ENCODE measurements around the gene CDH15. TPM values are rescaled to one million over a fixed set of nuclear protein-coding genes. Genes with fewer than 3 reads are reported as not detected.

CDH15 gene
- total and polyA plus RNA-seq, 2 of the 13 experiments (the other 11 are each of a cell fraction or from before 2014, with no cell fraction given): 0.74 to 2.2 TPM

GRCh38 chr16:89217388-89218191 lies 46.0 kb downstream of the CDH15 start, which contains the start of gene ZNF778 (continued):
- TF ChIP-seq KDM4B (CRISPR knock-in tag; IDR thresholded peaks at IDR 0.05): peak; percentile 92; the same call in 1 of the 2 replicates
- peak; percentile 83; the same call in 1 of the 2 replicates for TF ChIP-seq ZBTB38 (CRISPR knock-in tag; IDR thresholded peaks at IDR 0.05)
- TF ChIP-seq ATF1 (CRISPR knock-in tag; IDR thresholded peaks at IDR 0.05): peak; percentile 90
- TF ChIP-seq SOX6 (IDR thresholded peaks at IDR 0.05): no peak
- TF ChIP-seq SOX6 (CRISPR knock-in tag; IDR thresholded peaks at IDR 0.05): peak; percentile 59; the same call in 1 of the 2 replicates
- TF ChIP-seq, protein P1, sequence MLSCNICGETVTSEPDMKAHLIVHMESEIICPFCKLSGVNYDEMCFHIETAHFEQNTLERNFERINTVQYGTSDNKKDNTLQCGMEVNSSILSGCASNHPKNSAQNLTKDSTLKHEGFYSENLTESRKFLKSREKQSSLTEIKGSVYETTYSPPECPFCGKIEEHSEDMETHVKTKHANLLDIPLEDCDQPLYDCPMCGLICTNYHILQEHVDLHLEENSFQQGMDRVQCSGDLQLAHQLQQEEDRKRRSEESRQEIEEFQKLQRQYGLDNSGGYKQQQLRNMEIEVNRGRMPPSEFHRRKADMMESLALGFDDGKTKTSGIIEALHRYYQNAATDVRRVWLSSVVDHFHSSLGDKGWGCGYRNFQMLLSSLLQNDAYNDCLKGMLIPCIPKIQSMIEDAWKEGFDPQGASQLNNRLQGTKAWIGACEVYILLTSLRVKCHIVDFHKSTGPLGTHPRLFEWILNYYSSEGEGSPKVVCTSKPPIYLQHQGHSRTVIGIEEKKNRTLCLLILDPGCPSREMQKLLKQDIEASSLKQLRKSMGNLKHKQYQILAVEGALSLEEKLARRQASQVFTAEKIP (CRISPR knock-in tag; IDR thresholded peaks at IDR 0.05; ENCODE audit: borderline replicate concordance): no peak
- TF ChIP-seq ZNF292 (CRISPR knock-in tag; IDR thresholded peaks at IDR 0.05; ENCODE audit: borderline replicate concordance, low read depth): no peak
- TF ChIP-seq MEIS1 (CRISPR knock-in tag; IDR thresholded peaks at IDR 0.05; ENCODE audit: borderline replicate concordance): no peak
- no peak; the same call in 1 of the 2 replicates for TF ChIP-seq KLF15 (CRISPR knock-in tag; IDR thresholded peaks at IDR 0.05; ENCODE audit: borderline replicate concordance)
- TF ChIP-seq, protein P2, sequence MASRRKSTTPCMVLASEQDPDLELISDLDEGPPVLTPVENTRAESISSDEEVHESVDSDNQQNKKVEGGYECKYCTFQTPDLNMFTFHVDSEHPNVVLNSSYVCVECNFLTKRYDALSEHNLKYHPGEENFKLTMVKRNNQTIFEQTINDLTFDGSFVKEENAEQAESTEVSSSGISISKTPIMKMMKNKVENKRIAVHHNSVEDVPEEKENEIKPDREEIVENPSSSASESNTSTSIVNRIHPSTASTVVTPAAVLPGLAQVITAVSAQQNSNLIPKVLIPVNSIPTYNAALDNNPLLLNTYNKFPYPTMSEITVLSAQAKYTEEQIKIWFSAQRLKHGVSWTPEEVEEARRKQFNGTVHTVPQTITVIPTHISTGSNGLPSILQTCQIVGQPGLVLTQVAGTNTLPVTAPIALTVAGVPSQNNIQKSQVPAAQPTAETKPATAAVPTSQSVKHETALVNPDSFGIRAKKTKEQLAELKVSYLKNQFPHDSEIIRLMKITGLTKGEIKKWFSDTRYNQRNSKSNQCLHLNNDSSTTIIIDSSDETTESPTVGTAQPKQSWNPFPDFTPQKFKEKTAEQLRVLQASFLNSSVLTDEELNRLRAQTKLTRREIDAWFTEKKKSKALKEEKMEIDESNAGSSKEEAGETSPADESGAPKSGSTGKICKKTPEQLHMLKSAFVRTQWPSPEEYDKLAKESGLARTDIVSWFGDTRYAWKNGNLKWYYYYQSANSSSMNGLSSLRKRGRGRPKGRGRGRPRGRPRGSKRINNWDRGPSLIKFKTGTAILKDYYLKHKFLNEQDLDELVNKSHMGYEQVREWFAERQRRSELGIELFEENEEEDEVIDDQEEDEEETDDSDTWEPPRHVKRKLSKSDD (CRISPR knock-in tag; IDR thresholded peaks at IDR 0.05; ENCODE audit: low read depth): 0 out of 2 replicates have a peak, but pooled peaks have one; percentile 19
- TF ChIP-seq ARNT2 (CRISPR knock-in tag; IDR thresholded peaks at IDR 0.05; ENCODE audit: low read depth): peak; percentile 92; the same call in 1 of the 2 replicates
- TF ChIP-seq DMTF1 (CRISPR knock-in tag; IDR thresholded peaks at IDR 0.05): no peak
- peak; percentile 94 for TF ChIP-seq MXD3 (CRISPR knock-in tag; IDR thresholded peaks at IDR 0.05)
- no peak for TF ChIP-seq ATF5 (CRISPR knock-in tag; IDR thresholded peaks at IDR 0.05; ENCODE audit: low read depth)
- TF ChIP-seq ZNF605 (CRISPR knock-in tag; IDR thresholded peaks at IDR 0.05): peak; percentile 98; the same call in 1 of the 2 replicates
- TF ChIP-seq CBX2 (IDR thresholded peaks at IDR 0.05; ENCODE audit: low read depth, low read length): no peak
- 0 out of 2 replicates have a peak, but pooled peaks have one; percentile 11 for TF ChIP-seq CBX2 (CRISPR knock-in tag; IDR thresholded peaks at IDR 0.05; ENCODE audit: low read depth)
- no peak; the same call in 1 of the 2 replicates for TF ChIP-seq HMG20B (CRISPR knock-in tag; conservative IDR thresholded peaks at IDR 0.05)
- TF ChIP-seq POLR2AphosphoS2 (IDR thresholded peaks at IDR 0.05; ENCODE audit: low read depth, low read length): no peak
- peak; percentile 91 for TF ChIP-seq KLF6 (CRISPR knock-in tag; IDR thresholded peaks at IDR 0.05)
- no peak for TF ChIP-seq JUNB (CRISPR knock-in tag; IDR thresholded peaks at IDR 0.05; ENCODE audit: borderline replicate concordance)
- TF ChIP-seq ZNF331 (CRISPR knock-in tag; IDR thresholded peaks at IDR 0.05): peak; percentile 71
